NCI-H526 (cell line): Measurements from ENCODE around the gene VWA7.
A peak's percentile ranks its signal among the peaks of the same experiment; 100 is the strongest.
"Not testable (repeated sequence)": the region's sequence is repeated elsewhere in the genome, so short reads cannot be mapped to it uniquely, and the experiment has no call there.

Experiments
- DNase-seq, 2 experiments: peaks; one replicate each; lab custom pipeline; 2025; lab: John Stamatoyannopoulos, UW

VWA7 gene, protein sequence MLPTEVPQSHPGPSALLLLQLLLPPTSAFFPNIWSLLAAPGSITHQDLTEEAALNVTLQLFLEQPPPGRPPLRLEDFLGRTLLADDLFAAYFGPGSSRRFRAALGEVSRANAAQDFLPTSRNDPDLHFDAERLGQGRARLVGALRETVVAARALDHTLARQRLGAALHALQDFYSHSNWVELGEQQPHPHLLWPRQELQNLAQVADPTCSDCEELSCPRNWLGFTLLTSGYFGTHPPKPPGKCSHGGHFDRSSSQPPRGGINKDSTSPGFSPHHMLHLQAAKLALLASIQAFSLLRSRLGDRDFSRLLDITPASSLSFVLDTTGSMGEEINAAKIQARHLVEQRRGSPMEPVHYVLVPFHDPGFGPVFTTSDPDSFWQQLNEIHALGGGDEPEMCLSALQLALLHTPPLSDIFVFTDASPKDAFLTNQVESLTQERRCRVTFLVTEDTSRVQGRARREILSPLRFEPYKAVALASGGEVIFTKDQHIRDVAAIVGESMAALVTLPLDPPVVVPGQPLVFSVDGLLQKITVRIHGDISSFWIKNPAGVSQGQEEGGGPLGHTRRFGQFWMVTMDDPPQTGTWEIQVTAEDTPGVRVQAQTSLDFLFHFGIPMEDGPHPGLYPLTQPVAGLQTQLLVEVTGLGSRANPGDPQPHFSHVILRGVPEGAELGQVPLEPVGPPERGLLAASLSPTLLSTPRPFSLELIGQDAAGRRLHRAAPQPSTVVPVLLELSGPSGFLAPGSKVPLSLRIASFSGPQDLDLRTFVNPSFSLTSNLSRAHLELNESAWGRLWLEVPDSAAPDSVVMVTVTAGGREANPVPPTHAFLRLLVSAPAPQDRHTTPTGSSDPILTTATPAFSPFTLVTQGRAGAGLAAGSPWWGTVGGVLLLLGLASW

DNA sequence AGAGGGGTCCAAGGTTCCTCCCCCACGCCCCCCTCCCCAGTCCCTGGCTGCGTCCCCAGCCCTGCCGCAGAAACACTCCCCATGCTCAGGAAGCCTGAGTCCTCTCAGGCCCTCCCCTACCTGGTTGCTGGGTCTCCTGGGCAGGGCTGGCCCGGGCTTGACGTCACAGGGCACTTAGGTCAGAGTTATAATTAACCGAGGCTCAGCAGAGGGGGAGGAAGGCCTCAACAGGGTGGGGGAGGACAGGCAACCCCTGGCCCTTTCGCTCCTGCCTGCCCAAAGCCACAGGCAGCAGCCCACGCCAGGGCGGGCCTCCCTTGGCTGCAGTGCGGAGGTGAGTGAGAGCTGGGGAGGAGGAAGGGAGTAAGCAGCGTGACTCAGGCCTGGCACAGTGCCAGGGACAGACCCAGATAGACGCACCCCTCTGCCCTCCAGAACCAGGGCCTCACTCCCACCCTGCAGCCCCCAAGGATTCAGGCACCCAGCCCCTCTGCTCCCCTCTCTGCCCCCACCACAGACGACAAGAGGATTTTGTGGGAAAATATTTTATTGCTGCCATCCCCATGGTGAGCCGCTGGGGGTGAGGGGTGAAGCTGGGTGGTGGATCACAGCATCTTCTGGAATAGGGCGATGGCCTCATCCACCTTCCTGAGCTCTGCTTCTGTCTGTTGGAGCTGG lies at the start of gene VWA7:
Gene VWA7 (minus strand): TSS at position 340 of the 678 bp plus-strand sequence. CDS start 549 bp downstream, outside the sequence.
- DNase-seq = peak in 1 of 2 experiments; percentile 61

DNA sequence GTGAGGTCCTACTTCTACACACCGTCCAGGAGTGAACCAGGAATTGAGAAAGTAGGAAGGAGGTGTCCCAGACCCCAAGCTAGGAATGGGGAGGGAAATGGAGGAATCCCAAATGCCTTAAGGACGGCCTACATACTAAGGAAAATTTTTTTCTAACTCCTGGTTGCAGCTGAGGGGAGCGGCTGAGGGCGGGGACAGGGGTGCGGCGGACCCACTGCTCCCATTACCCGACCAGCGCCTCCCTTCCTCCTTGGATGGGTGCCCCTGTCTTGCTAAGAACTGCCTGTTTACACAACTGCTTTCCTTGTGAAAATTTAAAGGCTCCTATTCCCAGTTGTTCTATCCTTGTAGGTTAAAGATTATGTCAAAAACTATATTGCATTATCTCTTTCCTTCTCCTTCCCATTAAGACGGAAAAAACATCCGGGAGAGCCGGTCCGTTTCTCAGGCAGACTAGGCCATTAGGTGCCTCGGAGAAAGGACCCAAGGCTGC lies 49.7 kb upstream of the VWA7 start:
- DNase-seq = peak in 1 of 2 experiments; percentile 77

DNA sequence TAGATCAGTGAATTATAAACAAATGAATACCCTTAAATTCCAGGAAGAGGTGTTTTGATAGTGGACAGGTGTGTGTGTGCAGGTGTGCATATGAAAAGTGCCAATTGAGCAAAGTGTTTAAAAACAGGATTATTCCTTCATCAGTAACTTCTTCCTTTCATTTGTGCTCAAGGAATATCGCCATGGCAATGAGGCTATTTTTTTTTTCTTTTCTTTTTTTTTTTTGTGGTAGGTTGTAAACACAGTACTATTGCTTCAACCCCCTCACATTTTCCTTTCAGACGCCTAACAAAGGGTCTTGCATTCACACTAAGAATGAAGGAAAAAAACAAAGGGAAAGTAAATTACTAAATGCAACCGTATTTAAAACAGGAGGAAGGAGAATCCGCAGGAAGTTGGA lies 48.4 kb upstream of the VWA7 start:
- no peak for DNase-seq

DNA sequence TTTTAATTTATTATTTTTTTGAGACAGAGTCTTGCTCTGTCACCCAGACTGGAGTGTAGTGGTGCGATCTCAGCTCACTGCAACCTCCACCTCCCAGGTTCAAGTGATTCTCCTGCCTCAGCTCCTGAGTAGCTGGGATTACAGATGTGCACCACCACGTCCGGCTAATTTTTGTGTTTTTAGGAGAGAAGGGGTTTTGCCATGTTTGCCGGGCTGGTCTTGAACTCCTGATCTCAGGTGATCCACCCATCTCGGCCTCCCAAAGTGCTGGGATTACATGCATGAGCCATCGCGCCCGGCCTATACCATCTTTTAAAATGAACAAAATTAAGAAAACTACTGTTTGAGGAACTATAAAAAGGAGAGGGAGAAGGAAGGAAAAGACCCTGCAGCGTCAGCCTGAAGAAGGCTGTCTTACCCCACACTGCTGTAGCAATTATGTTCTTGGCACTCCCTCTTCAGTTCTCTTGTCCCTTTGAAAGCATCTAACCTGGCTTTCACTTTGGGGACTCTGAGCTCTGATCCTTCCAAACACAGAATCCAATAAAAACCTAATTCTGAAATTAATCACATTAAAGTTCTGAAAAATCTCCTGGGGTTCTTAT lies 46.6 kb upstream of the VWA7 start:
- DNase-seq = not testable (repeated sequence)

DNA sequence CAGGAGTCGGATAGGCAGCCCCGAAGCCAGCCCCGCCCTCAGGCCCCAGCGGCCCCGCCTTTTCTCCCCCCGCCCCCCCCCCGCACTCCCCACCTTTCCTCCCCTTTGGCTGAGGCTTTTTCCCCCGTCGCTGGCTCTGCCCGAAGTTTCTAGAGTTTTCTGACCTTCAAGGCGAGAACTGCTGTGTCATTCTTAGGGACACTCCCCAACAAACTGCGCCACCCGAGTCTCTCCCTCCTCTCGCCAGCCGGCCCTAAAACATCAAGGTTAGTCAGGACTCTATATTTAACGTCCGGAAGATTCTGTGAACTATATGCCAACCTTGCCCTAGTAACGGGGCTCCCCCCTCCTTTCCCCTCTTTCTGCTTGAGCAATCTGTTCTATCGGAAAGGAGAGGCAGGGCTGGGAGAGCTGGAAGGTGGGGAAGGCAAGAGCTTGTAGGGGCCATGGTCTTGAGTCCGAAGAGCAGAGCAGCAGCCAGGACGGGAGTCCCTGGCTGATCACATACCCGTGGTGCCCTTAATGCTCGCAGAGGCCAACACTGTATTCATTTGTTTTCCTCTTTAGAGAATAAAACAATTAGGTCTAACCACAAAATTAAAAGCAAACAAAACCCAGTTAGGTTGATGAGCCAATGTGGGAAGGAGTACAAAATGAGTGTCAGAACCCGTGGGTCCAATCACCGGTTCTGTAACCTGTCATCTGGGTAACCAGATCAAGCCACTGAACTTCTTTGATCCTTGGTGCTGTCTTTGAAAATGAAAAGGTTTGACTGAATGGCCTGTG lies 45.1 kb upstream of the VWA7 start:
- peak in 1 of 2 experiments; percentile 65 for DNase-seq

DNA sequence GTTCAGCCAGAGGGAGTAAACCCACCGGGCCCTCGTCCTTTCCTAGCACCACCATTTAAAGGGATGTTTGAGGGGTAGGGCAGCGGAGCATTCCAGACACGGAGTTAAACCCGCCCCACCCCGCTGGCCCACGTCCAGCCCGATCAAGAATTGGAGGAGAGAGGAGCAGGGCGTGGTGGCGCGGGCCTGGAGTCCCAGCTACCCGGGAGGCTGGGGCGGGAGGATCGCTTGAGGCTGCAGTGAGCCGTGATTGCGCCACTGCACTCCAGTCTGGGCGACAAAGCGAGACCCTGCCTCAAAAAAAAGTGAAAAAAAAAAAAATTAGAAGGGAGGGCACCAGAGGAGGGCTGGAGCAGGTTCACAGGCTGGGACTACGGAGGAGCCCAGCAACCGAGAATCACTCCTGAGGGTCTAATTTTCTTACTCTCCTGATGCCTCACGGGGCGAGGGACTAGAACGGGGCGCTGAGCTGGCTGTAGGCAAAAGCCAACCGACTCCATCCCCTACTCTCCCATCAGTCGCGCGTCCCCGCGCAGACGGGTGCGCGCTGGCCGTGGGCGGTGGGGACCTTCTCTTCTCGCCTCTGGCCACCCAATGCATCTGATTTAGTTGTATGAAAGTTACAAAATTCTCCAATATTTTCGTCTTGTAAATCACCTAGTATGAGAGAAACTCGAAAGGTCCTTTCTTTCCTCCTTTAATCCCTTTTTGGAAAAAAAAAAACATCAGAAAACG lies 44.3 kb upstream of the VWA7 start:
- DNase-seq = peak; percentile 35 to 79

DNA sequence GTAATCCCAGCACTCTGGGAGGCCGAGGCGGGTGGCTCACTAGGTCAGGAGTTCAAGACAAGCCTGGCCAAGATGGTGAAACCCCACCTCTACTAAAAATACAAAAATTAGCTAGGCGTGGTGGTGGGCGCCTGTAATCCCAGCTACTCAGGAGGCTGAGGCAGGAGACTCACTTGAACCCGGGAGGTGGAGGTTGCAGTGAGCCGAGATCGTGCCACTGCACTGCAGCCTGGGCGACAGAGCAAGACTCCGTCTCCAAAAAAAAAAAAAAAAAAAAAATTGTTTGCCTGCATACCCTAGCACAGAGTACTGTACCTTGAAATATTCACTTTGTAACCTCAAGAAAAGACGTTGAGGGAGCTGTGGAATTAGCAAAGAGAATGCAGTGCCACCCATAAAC lies 43.3 kb upstream of the VWA7 start:
- DNase-seq = not testable (repeated sequence)

DNA sequence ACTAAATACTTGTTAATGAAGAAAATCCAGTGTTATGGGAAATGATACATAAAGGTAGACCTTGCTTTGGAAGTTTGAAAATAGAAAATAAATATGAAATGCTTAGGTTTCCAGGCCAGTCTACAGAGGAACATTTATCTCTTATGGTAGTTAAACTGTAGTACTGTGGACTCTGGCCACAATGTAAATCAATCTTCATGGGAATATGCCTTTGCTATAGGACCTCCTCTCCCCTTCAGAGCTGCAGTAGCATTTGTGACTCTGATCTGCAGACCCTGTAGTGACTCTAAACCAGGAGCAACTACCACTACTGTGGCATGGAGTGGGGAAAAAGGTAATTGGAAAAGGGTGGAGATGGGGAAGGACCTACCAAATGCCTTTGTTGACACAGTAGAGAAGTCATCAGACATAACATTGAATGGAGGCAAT lies 42.8 kb upstream of the VWA7 start:
- DNase-seq = peak in 1 of 2 experiments; percentile 17

DNA sequence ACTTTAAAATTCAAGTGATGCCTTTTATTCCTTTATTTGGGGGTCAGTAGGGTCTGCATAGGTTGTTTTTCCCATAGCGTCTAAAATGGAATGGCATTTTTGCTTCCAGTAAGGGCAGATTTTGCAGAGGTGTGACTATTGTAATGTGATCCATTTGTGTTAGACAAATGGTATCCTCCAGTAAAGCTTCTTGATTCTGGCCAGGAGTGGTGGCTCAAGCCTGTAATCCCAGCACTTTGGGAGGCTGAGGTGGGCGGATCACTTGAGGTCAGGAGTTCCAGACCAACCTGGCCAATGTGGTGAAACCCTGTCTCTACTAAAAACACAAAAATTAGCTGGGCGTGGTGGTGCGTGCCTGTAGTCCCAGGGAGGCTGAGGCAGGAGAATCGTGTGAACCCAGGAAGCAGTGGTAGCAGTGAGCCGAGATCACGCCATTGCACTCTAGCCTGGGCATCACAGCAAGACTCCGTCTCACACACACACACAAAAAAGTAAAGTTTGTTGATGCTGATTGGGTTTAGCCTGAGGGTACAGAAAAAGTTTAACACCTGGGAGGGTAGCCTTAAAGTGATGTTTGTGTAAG lies 40.9 kb upstream of the VWA7 start:
- DNase-seq = not testable (repeated sequence)

DNA sequence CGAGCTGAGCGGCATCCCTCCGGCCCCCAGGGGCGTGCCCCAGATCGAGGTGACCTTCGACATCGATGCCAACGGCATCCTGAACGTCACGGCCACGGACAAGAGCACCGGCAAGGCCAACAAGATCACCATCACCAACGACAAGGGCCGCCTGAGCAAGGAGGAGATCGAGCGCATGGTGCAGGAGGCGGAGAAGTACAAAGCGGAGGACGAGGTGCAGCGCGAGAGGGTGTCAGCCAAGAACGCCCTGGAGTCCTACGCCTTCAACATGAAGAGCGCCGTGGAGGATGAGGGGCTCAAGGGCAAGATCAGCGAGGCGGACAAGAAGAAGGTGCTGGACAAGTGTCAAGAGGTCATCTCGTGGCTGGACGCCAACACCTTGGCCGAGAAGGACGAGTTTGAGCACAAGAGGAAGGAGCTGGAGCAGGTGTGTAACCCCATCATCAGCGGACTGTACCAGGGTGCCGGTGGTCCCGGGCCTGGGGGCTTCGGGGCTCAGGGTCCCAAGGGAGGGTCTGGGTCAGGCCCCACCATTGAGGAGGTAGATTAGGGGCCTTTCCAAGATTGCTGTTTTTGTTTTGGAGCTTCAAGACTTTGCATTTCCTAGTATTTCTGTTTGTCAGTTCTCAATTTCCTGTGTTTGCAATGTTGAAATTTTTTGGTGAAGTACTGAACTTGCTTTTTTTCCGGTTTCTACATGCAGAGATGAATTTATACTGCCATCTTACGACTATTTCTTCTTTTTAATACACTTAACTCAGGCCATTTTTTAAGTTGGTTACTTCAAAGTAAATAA lies 40.2 kb upstream of the VWA7 start:
- DNase-seq = not testable (repeated sequence)

DNA sequence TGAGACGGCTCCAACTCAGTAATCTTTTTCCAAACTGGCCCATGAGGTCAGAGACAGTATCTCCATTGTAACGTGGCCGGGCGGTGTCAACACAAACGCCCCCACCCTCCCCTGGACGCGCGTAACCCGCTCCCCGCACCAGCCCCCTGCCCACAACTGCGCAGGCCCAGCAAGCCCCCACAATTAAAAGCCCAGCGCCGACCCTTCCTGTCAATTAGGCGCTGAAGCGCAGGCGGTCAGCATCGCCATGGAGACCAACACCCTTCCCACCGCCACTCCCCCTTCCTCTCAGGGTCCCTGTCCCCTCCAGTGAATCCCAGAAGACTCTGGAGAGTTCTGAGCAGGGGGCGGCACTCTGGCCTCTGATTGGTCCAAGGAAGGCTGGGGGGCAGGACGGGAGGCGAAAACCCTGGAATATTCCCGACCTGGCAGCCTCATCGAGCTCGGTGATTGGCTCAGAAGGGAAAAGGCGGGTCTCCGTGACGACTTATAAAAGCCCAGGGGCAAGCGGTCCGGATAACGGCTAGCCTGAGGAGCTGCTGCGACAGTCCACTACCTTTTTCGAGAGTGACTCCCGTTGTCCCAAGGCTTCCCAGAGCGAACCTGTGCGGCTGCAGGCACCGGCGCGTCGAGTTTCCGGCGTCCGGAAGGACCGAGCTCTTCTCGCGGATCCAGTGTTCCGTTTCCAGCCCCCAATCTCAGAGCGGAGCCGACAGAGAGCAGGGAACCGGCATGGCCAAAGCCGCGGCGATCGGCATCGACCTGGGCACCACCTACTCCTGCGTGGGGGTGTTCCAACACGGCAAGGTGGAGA lies 38.1 kb upstream of the VWA7 start, which contains the start of the genes HSPA1A and HSPA1L:
Gene HSPA1A (plus strand): TSS at position 519 of the 814 bp plus-strand sequence. CDS start 214 bp downstream, at position 733.
Gene HSPA1L (minus strand): TSS at position 259 of the 814 bp plus-strand sequence. CDS start 3,311 bp downstream, outside the sequence.
- peak; percentile 97 to 98 for DNase-seq

DNA sequence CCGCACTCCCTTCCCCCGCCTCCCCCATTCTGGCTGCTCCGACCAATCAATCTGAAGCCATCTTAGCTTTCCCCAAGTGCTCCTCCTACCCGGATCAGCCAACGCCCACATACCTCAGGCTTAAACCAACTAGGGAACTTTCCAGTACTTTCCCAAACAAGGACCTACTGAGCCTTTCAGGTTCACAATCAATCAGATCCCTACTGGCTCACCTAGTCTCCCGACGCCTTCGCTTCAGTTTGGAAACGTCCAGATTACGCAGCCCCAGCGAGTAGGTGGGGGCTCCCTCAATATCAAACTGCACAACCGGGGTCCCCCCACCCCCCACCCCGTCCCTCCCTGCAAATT lies 37.5 kb upstream of the VWA7 start:
- DNase-seq = peak; percentile 96 to 97

DNA sequence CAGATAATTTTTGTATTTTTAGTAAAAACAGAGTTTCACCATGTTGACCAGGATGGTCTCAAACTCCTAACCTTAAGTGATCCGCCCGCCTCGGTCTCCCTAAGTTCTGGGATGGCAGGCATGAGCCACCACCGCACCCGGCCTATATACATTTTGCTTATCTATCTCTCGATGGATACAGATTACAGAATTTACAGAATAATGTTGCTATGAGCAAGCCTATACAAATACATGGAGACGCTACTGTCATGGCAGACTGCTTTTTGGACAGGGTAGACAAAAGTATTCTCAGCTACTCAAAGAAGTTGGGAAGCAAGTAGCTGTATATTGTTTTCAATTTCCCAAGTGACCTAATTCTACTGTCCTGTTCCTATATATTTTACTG lies 36.3 kb upstream of the VWA7 start:
- DNase-seq = no peak

DNA sequence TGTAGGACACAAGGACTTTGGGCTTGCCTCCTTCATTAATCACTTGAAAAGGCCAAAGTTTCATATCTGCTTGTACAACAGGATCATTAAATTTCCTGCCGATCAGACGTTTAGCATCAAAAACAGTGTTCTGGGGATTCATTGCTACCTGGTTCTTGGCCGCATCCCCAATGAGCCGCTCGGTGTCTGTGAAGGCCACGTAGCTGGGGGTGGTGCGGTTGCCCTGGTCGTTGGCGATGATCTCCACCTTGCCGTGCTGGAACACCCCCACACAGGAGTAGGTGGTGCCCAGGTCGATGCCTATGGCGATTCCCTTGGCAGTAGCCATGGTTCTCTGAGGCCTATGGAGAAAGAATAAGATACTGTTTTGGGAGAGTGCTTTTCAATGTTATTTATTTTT lies 34.5 kb upstream of the VWA7 start:
- no peak for DNase-seq

DNA sequence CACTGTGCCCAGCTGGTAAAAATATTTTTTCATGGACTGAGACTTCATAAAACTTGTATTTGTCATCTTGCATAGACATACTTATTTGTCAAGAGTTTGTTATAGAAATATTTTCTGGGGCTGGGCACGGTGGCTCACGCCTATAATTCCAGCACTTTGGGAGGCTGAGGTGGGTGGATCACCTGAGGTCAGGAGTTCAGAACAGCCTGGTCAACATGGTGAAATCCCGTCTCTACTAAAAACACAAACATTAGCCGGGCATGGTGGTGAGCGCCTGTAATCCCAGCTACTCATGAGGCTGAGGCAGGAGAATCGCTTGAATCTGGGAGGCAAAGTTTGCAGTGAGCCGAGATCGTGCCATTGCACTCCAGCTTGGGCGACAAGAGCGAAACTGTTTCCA lies 31.5 kb upstream of the VWA7 start:
- not testable (repeated sequence) for DNase-seq

DNA sequence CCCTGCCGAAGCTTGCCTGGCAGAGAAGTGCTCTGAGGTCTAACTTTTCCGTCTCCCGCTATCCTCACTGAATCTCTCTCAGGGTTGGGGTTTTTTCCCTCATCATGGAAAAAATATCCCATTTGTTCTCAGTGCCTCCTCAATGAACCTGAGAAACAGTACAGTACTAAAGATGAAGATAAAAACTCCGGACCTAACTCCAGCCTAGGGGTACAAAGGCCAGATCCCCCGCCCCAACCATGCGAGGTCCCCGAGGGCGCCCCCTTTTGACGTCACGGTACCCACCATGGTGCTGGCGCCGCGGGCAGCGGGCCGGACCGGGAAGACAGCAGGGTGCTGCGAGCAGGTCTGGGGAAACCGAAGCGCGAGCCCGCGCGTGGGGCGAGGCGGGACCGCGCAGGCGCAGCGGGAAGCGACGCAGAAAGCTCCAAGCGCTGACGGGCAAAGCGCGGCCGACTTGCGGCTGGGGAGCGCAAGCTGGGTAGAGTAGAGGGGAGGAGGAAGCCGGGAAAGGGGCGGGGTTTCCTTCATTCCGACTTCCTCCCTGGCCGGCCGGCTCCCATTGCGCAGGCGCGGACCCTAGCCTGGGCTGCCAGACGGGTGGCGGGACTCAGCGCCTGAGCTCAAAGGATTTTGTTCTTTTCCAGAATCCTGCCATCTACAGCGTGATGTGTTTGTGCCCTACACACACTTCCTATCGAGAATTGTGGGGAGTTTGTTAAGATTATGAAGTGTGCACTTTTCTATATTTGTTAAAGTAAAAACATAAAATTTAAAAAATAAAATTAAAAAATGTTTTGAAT lies 29.5 kb upstream of the VWA7 start, which contains the start of gene LSM2:
Gene LSM2 (minus strand): TSS at position 497 of the 803 bp plus-strand sequence. CDS start 209 bp downstream, at position 288.
- peak; percentile 93 to 98 for DNase-seq
